SK-N-SH (cell line): ENCODE results near the gene MET. TPM values are rescaled to one million over a fixed set of nuclear protein-coding genes. Genes with fewer than 3 reads are reported as not detected.

ENCODE experiments used
- CTCF ChIA-PET: fragments of 300-600, 350-600 bp; formaldehyde crosslinking; extraction: SDS; loops from one replicate; lab custom pipeline; 2021; lab: Yijun Ruan, JAX
- POLR2A ChIA-PET: fragments of 350-600 bp; sonication (Branson Sonifier 250); formaldehyde crosslinking; extraction: SDS; loops from one replicate; lab custom pipeline; 2020; ENCODE audit warnings: antibody characterized with exemption, inconsistent platforms; lab: Yijun Ruan, JAX
- DNase-seq: peaks from one replicate; pipeline ENCODE4 v3.0.0; 2012
- H2AFZ ChIP-seq: fragments of 200-600 bp; sonication (generic); 2 replicates; pipeline ENCODE4 v1.8.1; 2016; ENCODE audit warnings: antibody characterized with exemption, mild to moderate bottlenecking, low read depth
- H3F3A ChIP-seq: fragments of 200-600 bp; sonication (generic); replicated peaks from 2 replicates; pipeline ENCODE3; 2016; ENCODE audit warnings: antibody characterized with exemption, mild to moderate bottlenecking; ENCODE audit not compliant: insufficient read depth
- H3K27ac ChIP-seq, 2 experiments: fragments of 200-500 bp in 1 of 2; fragments of 200-600 bp in 1 of 2; sonication (Bioruptor generic) in 1 of 2; sonication (generic), shearing (Covaris generic) in 1 of 2; 2 replicates each; pipeline versions ENCODE4 v1.5.1 to v1.6.1; 2014 to 2016; ENCODE audit warnings: low read depth in 2 of 2, inconsistent platforms in 1 of 2, low read length in 1 of 2, mild to moderate bottlenecking in 1 of 2, mixed read lengths in 1 of 2
- H3K27me3 ChIP-seq: fragments of 200-600 bp; sonication (generic), shearing (Covaris generic); 2 replicates; pipeline ENCODE4 v1.6.1; 2016; ENCODE audit warnings: mixed run types; ENCODE audit not compliant: insufficient read depth
- H3K36me3 ChIP-seq, 2 experiments: fragments of 200-500 bp in 1 of 2; fragments of 200-600 bp in 1 of 2; sonication (Bioruptor generic) in 1 of 2; sonication (generic) in 1 of 2; replicated peaks in 1 of 2; 2 replicates each; pipeline versions ENCODE3 to v1.5.1; 2014 to 2016; ENCODE audit warnings: low read length in 1 of 2, mild to moderate bottlenecking in 1 of 2; ENCODE audit not compliant: insufficient read depth in 2 of 2, control insufficient read depth in 1 of 2
- H3K4me1 ChIP-seq, 2 experiments: fragments of 200-500 bp in 1 of 2; fragments of 200-600 bp in 1 of 2; sonication (Bioruptor generic) in 1 of 2; sonication (generic), shearing (Covaris generic) in 1 of 2; 2 replicates each; pipeline versions ENCODE4 v1.5.1 to v1.6.1; 2014 to 2016; ENCODE audit warnings: low read depth in 1 of 2, low read length in 1 of 2, mixed run types in 1 of 2; ENCODE audit not compliant: insufficient read depth in 2 of 2, control insufficient read depth in 1 of 2
- H3K4me2 ChIP-seq: fragments of 200-600 bp; sonication (generic), shearing (Covaris generic); 2 replicates; pipeline ENCODE4 v1.6.1; 2017; ENCODE audit warnings: mixed run types
- H3K4me3 ChIP-seq, 2 experiments: fragments of 200-500 bp in 1 of 2; fragments of 200-600 bp in 1 of 2; sonication (Bioruptor generic) in 1 of 2; sonication (generic), shearing (Covaris generic) in 1 of 2; 2 replicates each; pipeline versions ENCODE4 v1.5.1 to v1.8.1; 2014 to 2016; ENCODE audit warnings: low read depth in 2 of 2, inconsistent platforms in 1 of 2, low read length in 1 of 2, mild to moderate bottlenecking in 1 of 2, mixed read lengths in 1 of 2, moderate library complexity in 1 of 2
- H3K79me2 ChIP-seq: fragments of 200-600 bp; sonication (generic); 2 replicates; pipeline ENCODE4 v1.8.1; 2017; ENCODE audit warnings: mild to moderate bottlenecking; ENCODE audit not compliant: insufficient read depth
- H3K9ac ChIP-seq: fragments of 200-600 bp; sonication (generic); 2 replicates; pipeline ENCODE4 v1.6.1; 2017; ENCODE audit warnings: mixed run types
- H3K9me2 ChIP-seq: fragments of 200-600 bp; sonication (generic); 2 replicates; pipeline ENCODE4 v1.6.1; 2017; ENCODE audit warnings: mixed run types
- H3K9me3 ChIP-seq: fragments of 200-600 bp; sonication (generic); 2 replicates; pipeline ENCODE4 v1.6.1; 2017; ENCODE audit warnings: mixed run types, mild to moderate bottlenecking, moderate library complexity
- H4K20me1 ChIP-seq: fragments of 200-600 bp; sonication (generic); 2 replicates; pipeline ENCODE4 v1.6.1; 2017; ENCODE audit warnings: mild to moderate bottlenecking, mixed run types; ENCODE audit not compliant: insufficient read depth
- CTCF ChIP-seq: fragments of 200-600 bp; sonication (generic); IDR thresholded peaks from 2 replicates; pipeline ENCODE4 v1.6.1; 2017; ENCODE audit warnings: antibody characterized with exemption, mild to moderate bottlenecking, moderate library complexity
- ELF1 ChIP-seq: IDR thresholded peaks from 2 replicates; pipeline ENCODE4 v1.4.0; 2012
- FOSL2 ChIP-seq: IDR thresholded peaks from 2 replicates; pipeline ENCODE4 v1.4.0; 2012; ENCODE audit warnings: low read depth, mild to moderate bottlenecking, moderate library complexity, borderline replicate concordance
- GATA2 ChIP-seq: sonication (generic); formaldehyde crosslinking; IDR thresholded peaks from 2 replicates; pipeline ENCODE4 v1.5.0; 2020; ENCODE audit warnings: mild to moderate bottlenecking, missing genetic modification reagents
- IRF3 ChIP-seq: fragments of 150-350 bp; IDR thresholded peaks from 2 replicates; pipeline ENCODE4 v1.6.1; 2016; ENCODE audit warnings: mild to moderate bottlenecking, low read depth, low read length
- MEF2A ChIP-seq: IDR thresholded peaks from 2 replicates; pipeline ENCODE4 v1.4.0; 2012; ENCODE audit warnings: low read depth, borderline replicate concordance
- NFIC ChIP-seq: IDR thresholded peaks from 2 replicates; pipeline ENCODE4 v1.4.0; 2012; ENCODE audit warnings: borderline replicate concordance
- RAD21 ChIP-seq: IDR thresholded peaks from 2 replicates; pipeline ENCODE4 v1.6.1; 2012; ENCODE audit warnings: mild to moderate bottlenecking, low read length
- SIN3A ChIP-seq: IDR thresholded peaks from 2 replicates; pipeline ENCODE4 v1.6.1; 2012; ENCODE audit warnings: low read depth, mild to moderate bottlenecking, low read length, moderate library complexity, borderline replicate concordance
- SMC3 ChIP-seq: IDR thresholded peaks from 2 replicates; pipeline ENCODE4 v1.6.1; 2012; ENCODE audit warnings: low read depth, low read length, improper control_type of control experiment
- TCF12 ChIP-seq: IDR thresholded peaks from 2 replicates; pipeline ENCODE4 v1.4.0; 2012
- TEAD4 ChIP-seq: IDR thresholded peaks from 2 replicates; pipeline ENCODE4 v1.4.0; 2012; ENCODE audit warnings: mild to moderate bottlenecking, borderline replicate concordance; ENCODE audit not compliant: insufficient read depth
- YY1 ChIP-seq: IDR thresholded peaks from 2 replicates; pipeline ENCODE4 v1.4.0; 2012; ENCODE audit warnings: low read depth, mild to moderate bottlenecking
- ZBTB33 ChIP-seq: IDR thresholded peaks from 2 replicates; pipeline ENCODE4 v1.4.0; 2012; ENCODE audit warnings: low read depth, borderline replicate concordance
- WGBS: methylation state at CpG from one replicate; pipeline ENCODE4 v1.1.6; 2017; ENCODE audit warnings: low lambda C conversion rate; 5-methylcytosine and 5-hydroxymethylcytosine counted together
- polyA plus RNA-seq, 3 experiments: library from polyadenylated mRNA; depleted of rRNA; stranded (reverse); fragments of >200 nt; gene quantifications; 2 replicates each; pipeline ENCODE4 v1.2.3, GENCODE V29; 2012
- TF ChIP-seq, protein P1 (sequence below): IDR thresholded peaks from 2 replicates; pipeline ENCODE4; 2012

MET gene
- polyA plus RNA-seq, 1 of the 3 experiments (the other 2 are of a cell fraction) = 38.7 TPM

DNA sequence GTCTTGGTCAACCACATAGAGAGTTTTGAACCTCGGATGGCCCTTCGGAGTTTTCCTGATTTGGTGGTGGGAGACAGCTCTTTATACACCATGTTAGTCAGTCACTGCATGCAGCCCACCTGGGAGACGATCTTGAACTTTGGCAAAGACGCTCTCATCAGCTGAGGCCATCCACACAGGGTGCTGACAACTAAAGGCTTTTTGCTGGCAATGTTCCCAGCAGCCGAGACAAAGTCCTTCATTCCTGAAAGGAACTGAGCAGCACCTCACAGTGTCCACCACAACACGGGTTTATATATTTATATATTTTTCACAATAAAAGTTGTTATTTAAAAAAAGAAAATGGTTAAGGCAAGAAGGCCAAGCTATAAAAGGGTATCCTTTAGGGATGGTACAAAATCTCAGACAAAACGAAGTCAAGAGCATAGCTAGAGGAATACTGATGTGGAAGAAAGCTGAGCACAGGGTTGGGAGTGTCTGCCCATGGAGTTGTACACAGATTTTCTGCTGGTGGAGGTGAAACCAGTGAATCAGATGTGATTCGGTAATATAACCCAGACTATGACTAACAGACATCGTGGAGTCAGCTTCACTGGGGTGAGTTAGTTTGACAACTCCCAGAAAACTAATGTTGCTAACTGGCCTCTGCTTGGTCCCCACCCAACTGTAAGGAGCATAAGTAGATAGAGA lies 163.0 kb downstream of the MET start:
- no peaks in the 10 kb centered on the region for H3K9me2 ChIP-seq
- no peaks in the 10 kb centered on the region for H3K36me3 ChIP-seq
- H3K4me3 ChIP-seq = no peak overlapping the region
- no peaks in the 10 kb centered on the region for H4K20me1 ChIP-seq
- no peak overlapping the region for H2AFZ ChIP-seq
- H3K4me2 ChIP-seq = peak overlapping the region; percentile 24; the same call in 1 of the 2 replicates
- CTCF ChIA-PET = interaction anchor here (1.0 to 1.3 kb wide), 4 partner anchors 23 to 293 kb away, joined by 3 to 5 read pairs (median 3); no protein-coding TSS in a partner anchor
- H3K9ac ChIP-seq = no peak overlapping the region
- TF ChIP-seq NFIC = peak; percentile 55
- peak; percentile 19; the same call in 1 of the 2 replicates for TF ChIP-seq FOSL2
- no peak for TF ChIP-seq IRF3
- TF ChIP-seq GATA2 (CRISPR knock-in tag) = no peak
- no peak for TF ChIP-seq SMC3
- no peak for TF ChIP-seq SIN3A
- TF ChIP-seq, protein P1, sequence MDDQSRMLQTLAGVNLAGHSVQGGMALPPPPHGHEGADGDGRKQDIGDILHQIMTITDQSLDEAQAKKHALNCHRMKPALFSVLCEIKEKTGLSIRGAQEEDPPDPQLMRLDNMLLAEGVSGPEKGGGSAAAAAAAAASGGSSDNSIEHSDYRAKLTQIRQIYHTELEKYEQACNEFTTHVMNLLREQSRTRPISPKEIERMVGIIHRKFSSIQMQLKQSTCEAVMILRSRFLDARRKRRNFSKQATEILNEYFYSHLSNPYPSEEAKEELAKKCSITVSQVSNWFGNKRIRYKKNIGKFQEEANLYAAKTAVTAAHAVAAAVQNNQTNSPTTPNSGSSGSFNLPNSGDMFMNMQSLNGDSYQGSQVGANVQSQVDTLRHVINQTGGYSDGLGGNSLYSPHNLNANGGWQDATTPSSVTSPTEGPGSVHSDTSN = peak; percentile 20; the same call in 1 of the 2 replicates
- TF ChIP-seq YY1 = no peak
- TF ChIP-seq ZBTB33 = no peak
- no peak for TF ChIP-seq MEF2A
- TF ChIP-seq RAD21 = no peak
- TF ChIP-seq CTCF = no peak
- TF ChIP-seq ELF1 = no peak
- TF ChIP-seq TCF12 = 0 out of 2 replicates have a peak, but pooled peaks have one; percentile 12
- no peak for TF ChIP-seq TEAD4
- TF ChIP-seq, all 33 proteins: peak for 4
- Histone ChIP-seq H3K27ac (no peak overlapping the region), H3K79me2 (no peaks in the 10 kb centered on the region), H3K4me1 (peaks cover 0 to 3% of the 10 kb centered on the region in 2 experiments; a peak in 2 of 4 replicates), H3K27me3 (peaks cover 9% of the 10 kb centered on the region; the same call in 1 of the 2 replicates), H3F3A (no peaks in the 10 kb centered on the region), H3K9me3 (no peaks in the 10 kb centered on the region)
- POLR2A ChIA-PET = no interaction called here
- WGBS = 7% methylated on average over 9 of the region's 9 CpGs
- DNase-seq = no peak
